ENCODE measurements around the gene MACF1.

Gene MACF1

DNA sequence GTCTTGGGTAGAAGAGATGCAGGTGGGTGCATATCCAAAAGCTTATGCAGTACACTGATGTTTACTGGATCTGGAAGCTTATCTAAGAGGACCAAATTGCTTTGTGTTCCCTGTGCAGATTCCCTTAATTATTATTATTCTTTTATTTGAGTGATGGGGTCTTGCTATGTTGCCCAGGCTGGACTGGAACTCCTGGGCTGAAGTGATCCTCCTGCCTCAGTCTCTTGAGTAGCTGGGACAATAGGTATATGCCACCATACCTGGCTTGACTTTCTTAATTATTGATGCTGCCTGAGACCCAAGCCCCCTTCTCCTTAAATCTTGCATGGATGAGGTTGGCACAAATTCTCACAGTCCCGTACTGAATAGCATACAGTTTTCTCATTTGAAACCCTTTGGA lies 83.0 kb downstream of the MACF1 start:
- Histone ChIP-seq H3K4me1 (ENCODE audit: control insufficient read depth, insufficient read depth, low read length) (no peaks in the 10 kb centered on the region), H3K27ac (ENCODE audit: low read depth, low read length) (no peak overlapping the region), H3K4me3 (ENCODE audit: low read depth, low read length) (no peak overlapping the region), H3K9me3 (ENCODE audit: control insufficient read depth, insufficient read depth, low read length) (no peaks in the 10 kb centered on the region), H3K36me3 (ENCODE audit: control insufficient read depth, insufficient read depth, low read length) (peaks cover 80% of the 10 kb centered on the region), H3K27me3 (ENCODE audit: control insufficient read depth, insufficient read depth, low read length) (no peaks in the 10 kb centered on the region), H3K9ac (ENCODE audit: low read depth, low read length) (no peak overlapping the region)

DNA sequence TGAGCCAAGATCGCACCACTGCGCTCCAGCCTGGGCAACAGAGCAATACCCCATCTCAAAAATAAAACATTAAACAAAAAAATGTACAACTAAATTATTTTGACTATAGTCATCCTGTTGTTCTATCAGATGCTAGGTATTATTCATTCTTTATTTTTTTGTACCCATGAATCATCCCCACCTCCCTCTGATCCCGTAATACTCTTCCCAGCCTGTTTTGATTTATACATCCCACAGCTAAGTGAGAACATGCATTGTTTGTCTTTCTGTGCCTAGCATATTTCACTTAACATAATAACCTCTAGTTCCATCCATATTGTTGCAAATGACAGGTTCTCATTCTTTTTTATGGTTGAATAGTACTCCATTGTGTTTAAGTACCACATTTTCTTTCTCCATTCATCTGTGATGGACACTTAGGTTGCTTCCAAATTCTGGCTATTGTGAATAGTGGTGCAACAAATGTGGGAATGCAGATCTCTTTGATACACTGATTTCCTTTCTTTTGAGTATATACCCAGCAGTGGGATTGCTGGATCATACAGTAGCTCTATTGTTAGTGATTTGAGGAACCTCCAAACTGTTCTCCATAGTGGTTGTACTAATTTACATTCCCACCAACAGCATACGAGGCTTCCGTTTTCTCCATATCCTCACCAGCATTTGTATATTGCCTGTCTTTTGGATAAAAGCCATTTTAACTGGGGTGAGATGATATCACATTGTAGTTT lies 84.4 kb downstream of the MACF1 start:
- Histone ChIP-seq H3K27ac (ENCODE audit: low read depth, low read length) (no peak overlapping the region), H3K9me3 (ENCODE audit: control insufficient read depth, insufficient read depth, low read length) (no peaks in the 10 kb centered on the region), H3K4me1 (ENCODE audit: control insufficient read depth, insufficient read depth, low read length) (no peaks in the 10 kb centered on the region), H3K27me3 (ENCODE audit: control insufficient read depth, insufficient read depth, low read length) (no peaks in the 10 kb centered on the region), H3K9ac (ENCODE audit: low read depth, low read length) (no peak overlapping the region), H3K4me3 (ENCODE audit: low read depth, low read length) (no peak overlapping the region), H3K36me3 (ENCODE audit: control insufficient read depth, insufficient read depth, low read length) (peaks cover 80% of the 10 kb centered on the region)

DNA sequence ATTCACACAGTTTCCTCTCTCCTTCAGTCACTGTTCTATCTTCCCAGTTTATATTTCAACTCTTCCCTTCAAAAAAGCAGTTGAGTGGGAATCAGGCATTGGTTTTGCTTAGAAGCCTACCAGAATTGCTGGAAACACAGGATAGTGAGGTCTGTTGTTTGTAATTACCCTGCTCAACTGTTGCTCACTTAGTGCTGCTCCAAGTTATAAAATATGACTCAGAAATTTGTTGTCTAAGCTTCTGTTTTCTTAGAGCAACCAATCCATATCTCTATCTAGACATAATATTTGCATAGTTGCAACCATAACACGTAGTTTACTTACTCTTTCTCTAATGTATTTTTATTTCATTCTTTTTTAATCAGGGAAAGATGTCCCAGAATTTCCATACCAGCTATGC lies 87.9 kb downstream of the MACF1 start:
- peaks cover 76% of the 10 kb centered on the region for H3K36me3 ChIP-seq (ENCODE audit: control insufficient read depth, insufficient read depth, low read length)
- no peaks in the 10 kb centered on the region for H3K27me3 ChIP-seq (ENCODE audit: control insufficient read depth, insufficient read depth, low read length)
- H3K4me3 ChIP-seq (ENCODE audit: low read depth, low read length) = no peak overlapping the region
- no peak overlapping the region for H3K9ac ChIP-seq (ENCODE audit: low read depth, low read length)
- no peaks in the 10 kb centered on the region for H3K4me1 ChIP-seq (ENCODE audit: control insufficient read depth, insufficient read depth, low read length)
- no peaks in the 10 kb centered on the region for H3K9me3 ChIP-seq (ENCODE audit: control insufficient read depth, insufficient read depth, low read length)
- no peak overlapping the region for H3K27ac ChIP-seq (ENCODE audit: low read depth, low read length)

GRCh38 chr1:39293375-39294070 lies 89.0 kb downstream of the MACF1 start:
- no peaks in the 10 kb centered on the region for H3K4me1 ChIP-seq (ENCODE audit: control insufficient read depth, insufficient read depth, low read length)
- H3K4me3 ChIP-seq (ENCODE audit: low read depth, low read length) = no peak overlapping the region
- no peaks in the 10 kb centered on the region for H3K27me3 ChIP-seq (ENCODE audit: control insufficient read depth, insufficient read depth, low read length)
- H3K9ac ChIP-seq (ENCODE audit: low read depth, low read length) = no peak overlapping the region
- no peak overlapping the region for H3K27ac ChIP-seq (ENCODE audit: low read depth, low read length)
- H3K36me3 ChIP-seq (ENCODE audit: control insufficient read depth, insufficient read depth, low read length) = peaks cover 78% of the 10 kb centered on the region
- no peaks in the 10 kb centered on the region for H3K9me3 ChIP-seq (ENCODE audit: control insufficient read depth, insufficient read depth, low read length)

DNA sequence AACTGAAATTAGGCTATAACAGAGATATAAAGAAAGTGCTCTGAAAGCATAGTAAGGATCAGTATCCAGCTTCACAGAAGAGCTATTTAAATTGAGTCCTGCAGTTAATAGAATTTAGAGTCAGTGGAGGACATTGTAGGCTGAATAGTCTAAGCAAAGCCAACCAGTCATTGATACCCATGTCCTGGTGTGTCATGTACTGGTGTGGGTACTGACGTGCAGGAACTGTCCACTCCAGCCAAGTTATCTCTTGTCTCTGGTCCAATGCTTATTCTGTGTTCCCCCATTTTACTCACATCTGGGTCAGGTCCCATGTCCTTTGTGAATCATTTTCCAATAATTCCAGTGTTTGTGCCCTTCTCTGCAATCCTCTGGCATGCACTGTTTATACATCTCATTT lies 90.0 kb downstream of the MACF1 start:
- H3K4me1 ChIP-seq (ENCODE audit: control insufficient read depth, insufficient read depth, low read length) = no peaks in the 10 kb centered on the region
- no peak overlapping the region for H3K9ac ChIP-seq (ENCODE audit: low read depth, low read length)
- H3K27me3 ChIP-seq (ENCODE audit: control insufficient read depth, insufficient read depth, low read length) = no peaks in the 10 kb centered on the region
- H3K9me3 ChIP-seq (ENCODE audit: control insufficient read depth, insufficient read depth, low read length) = no peaks in the 10 kb centered on the region
- H3K27ac ChIP-seq (ENCODE audit: low read depth, low read length) = no peak overlapping the region
- no peak overlapping the region for H3K4me3 ChIP-seq (ENCODE audit: low read depth, low read length)
- H3K36me3 ChIP-seq (ENCODE audit: control insufficient read depth, insufficient read depth, low read length) = peaks cover 79% of the 10 kb centered on the region

DNA sequence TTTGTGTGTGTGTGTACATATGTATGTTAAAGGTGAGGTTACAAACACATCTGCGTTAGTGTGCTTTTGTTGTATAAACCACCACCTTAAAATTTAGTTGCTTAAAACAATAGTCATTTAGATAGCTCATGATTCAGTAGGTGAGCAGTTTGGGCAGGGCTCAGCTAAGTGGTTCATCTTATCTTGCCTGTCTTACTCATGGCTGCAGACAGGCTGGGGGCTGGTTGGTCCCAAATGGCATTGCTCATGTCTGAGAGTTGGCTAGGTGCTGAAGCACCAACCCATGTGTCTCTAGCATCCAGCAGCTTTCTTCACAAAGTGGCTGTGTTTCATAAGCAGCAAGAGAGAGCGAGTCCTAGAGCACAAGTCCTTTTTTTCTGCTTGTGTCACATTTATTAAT lies 91.4 kb downstream of the MACF1 start:
- H3K9ac ChIP-seq (ENCODE audit: low read depth, low read length) = no peak overlapping the region
- peaks cover 92% of the 10 kb centered on the region for H3K36me3 ChIP-seq (ENCODE audit: control insufficient read depth, insufficient read depth, low read length)

DNA sequence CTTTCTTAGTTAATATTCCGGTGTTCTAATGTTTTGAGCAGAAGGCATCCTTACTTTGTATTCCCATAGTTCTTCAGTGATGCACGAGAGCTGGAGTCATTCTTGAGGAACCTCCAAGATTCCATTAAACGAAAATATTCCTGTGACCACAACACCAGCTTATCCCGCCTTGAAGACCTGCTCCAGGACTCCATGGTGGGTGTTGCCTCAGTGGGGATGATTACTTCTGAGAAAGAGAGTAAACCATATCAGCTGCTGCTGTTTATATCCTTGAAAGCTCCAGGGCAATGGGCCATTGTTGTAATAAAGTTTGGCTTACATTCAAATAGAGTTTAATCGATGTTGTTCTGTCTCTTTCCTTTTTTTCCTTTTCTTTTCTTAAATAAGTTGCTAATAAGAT lies 93.1 kb downstream of the MACF1 start:
- Histone ChIP-seq H3K9ac (ENCODE audit: low read depth, low read length) (no peak overlapping the region), H3K4me3 (ENCODE audit: low read depth, low read length) (no peak overlapping the region), H3K27me3 (ENCODE audit: control insufficient read depth, insufficient read depth, low read length) (no peaks in the 10 kb centered on the region), H3K9me3 (ENCODE audit: control insufficient read depth, insufficient read depth, low read length) (no peaks in the 10 kb centered on the region), H3K36me3 (ENCODE audit: control insufficient read depth, insufficient read depth, low read length) (peaks cover 90% of the 10 kb centered on the region), H3K27ac (ENCODE audit: low read depth, low read length) (no peak overlapping the region), H3K4me1 (ENCODE audit: control insufficient read depth, insufficient read depth, low read length) (no peaks in the 10 kb centered on the region)

More for the DNA sequence above, 91.4 kb downstream of the MACF1 start:
- no peaks in the 10 kb centered on the region for H3K27me3 ChIP-seq (ENCODE audit: control insufficient read depth, insufficient read depth, low read length)
- no peaks in the 10 kb centered on the region for H3K4me1 ChIP-seq (ENCODE audit: control insufficient read depth, insufficient read depth, low read length)
- no peak overlapping the region for H3K4me3 ChIP-seq (ENCODE audit: low read depth, low read length)
- no peak overlapping the region for H3K27ac ChIP-seq (ENCODE audit: low read depth, low read length)
- no peaks in the 10 kb centered on the region for H3K9me3 ChIP-seq (ENCODE audit: control insufficient read depth, insufficient read depth, low read length)

GRCh38 chr1:39301606-39302005 lies 97.1 kb downstream of the MACF1 start:
- H3K27ac ChIP-seq (ENCODE audit: low read depth, low read length) = no peak overlapping the region
- no peak overlapping the region for H3K4me3 ChIP-seq (ENCODE audit: low read depth, low read length)
- H3K36me3 ChIP-seq (ENCODE audit: control insufficient read depth, insufficient read depth, low read length) = peaks cover 75% of the 10 kb centered on the region
- H3K4me1 ChIP-seq (ENCODE audit: control insufficient read depth, insufficient read depth, low read length) = no peaks in the 10 kb centered on the region
- H3K9ac ChIP-seq (ENCODE audit: low read depth, low read length) = no peak overlapping the region
- H3K9me3 ChIP-seq (ENCODE audit: control insufficient read depth, insufficient read depth, low read length) = no peaks in the 10 kb centered on the region
- no peaks in the 10 kb centered on the region for H3K27me3 ChIP-seq (ENCODE audit: control insufficient read depth, insufficient read depth, low read length)

DNA sequence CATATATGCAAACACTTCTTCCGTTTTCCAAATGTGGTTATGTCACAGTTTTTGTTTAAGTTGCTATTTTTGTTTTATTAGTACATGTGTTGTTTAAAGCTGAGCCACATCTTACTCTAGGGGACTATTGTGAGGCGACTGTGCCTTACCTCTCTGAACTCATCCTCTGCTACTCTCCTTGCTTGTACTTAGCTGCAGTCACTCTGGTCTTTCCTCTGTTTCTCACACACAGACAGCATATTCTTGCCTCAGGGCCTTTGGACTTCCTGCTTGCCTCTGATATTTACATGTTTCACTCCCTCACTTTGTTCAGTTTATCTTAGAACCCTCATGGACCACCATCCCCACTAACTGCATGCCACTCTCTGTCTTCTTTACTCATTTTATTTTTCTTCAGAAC lies 101.1 kb downstream of the MACF1 start:
- H3K27me3 ChIP-seq (ENCODE audit: control insufficient read depth, insufficient read depth, low read length) = no peaks in the 10 kb centered on the region
- H3K4me3 ChIP-seq (ENCODE audit: low read depth, low read length) = no peak overlapping the region
- H3K27ac ChIP-seq (ENCODE audit: low read depth, low read length) = no peak overlapping the region
- H3K9ac ChIP-seq (ENCODE audit: low read depth, low read length) = no peak overlapping the region
- peaks cover 58% of the 10 kb centered on the region for H3K36me3 ChIP-seq (ENCODE audit: control insufficient read depth, insufficient read depth, low read length)
- H3K9me3 ChIP-seq (ENCODE audit: control insufficient read depth, insufficient read depth, low read length) = no peaks in the 10 kb centered on the region
- H3K4me1 ChIP-seq (ENCODE audit: control insufficient read depth, insufficient read depth, low read length) = no peaks in the 10 kb centered on the region

GRCh38 chr1:39310015-39310414 lies 105.5 kb downstream of the MACF1 start:
- Histone ChIP-seq H3K27me3 (ENCODE audit: control insufficient read depth, insufficient read depth, low read length) (no peaks in the 10 kb centered on the region), H3K4me3 (ENCODE audit: low read depth, low read length) (no peak overlapping the region), H3K4me1 (ENCODE audit: control insufficient read depth, insufficient read depth, low read length) (no peaks in the 10 kb centered on the region), H3K27ac (ENCODE audit: low read depth, low read length) (no peak overlapping the region), H3K9me3 (ENCODE audit: control insufficient read depth, insufficient read depth, low read length) (no peaks in the 10 kb centered on the region), H3K36me3 (ENCODE audit: control insufficient read depth, insufficient read depth, low read length) (peaks cover 66% of the 10 kb centered on the region), H3K9ac (ENCODE audit: low read depth, low read length) (no peak overlapping the region)

DNA sequence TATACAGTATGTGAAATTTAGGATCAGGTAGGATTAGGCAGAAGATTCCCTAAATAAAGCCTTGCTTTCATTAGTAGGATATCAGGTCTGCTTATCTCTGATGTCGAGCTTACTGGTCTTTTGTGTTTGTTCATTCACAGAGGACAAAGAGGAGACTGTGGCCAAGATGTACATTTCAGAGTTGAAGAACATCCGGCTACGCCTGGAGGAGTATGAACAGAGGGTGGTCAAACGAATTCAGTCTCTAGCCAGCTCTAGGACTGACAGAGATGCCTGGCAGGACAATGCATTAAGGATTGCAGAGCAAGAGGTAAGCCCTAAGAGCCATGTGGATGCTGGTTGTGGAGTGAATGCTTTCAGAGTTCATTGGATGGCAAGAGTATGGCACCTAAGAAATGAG lies 106.2 kb downstream of the MACF1 start:
- Histone ChIP-seq H3K9me3 (ENCODE audit: control insufficient read depth, insufficient read depth, low read length) (no peaks in the 10 kb centered on the region), H3K27me3 (ENCODE audit: control insufficient read depth, insufficient read depth, low read length) (no peaks in the 10 kb centered on the region), H3K36me3 (ENCODE audit: control insufficient read depth, insufficient read depth, low read length) (peaks cover 67% of the 10 kb centered on the region), H3K4me3 (ENCODE audit: low read depth, low read length) (no peak overlapping the region), H3K27ac (ENCODE audit: low read depth, low read length) (no peak overlapping the region), H3K4me1 (ENCODE audit: control insufficient read depth, insufficient read depth, low read length) (no peaks in the 10 kb centered on the region), H3K9ac (ENCODE audit: low read depth, low read length) (no peak overlapping the region)
